ACHN (cell line): ENCODE results near the gene RAP1GAP2.
A peak's percentile ranks its signal among the peaks of the same experiment; 100 is the strongest.
"Not testable (repeated sequence)": the region's sequence is repeated elsewhere in the genome, so short reads cannot be mapped to it uniquely, and the experiment has no call there.

Experiments used
- DNase-seq: peaks from one replicate; pipeline ENCODE4 v3.0.0-alpha.2; 2015
- in situ Hi-C: cut with HindIII; loops from 2 replicates; pipeline ENCODE4 v1.10.0; 2017; ENCODE audit warnings: low sequenced_read_pairs, low pct_ligation_motif_present, low pct_unique_long_range_greater_than_20kb

RAP1GAP2 gene

DNA sequence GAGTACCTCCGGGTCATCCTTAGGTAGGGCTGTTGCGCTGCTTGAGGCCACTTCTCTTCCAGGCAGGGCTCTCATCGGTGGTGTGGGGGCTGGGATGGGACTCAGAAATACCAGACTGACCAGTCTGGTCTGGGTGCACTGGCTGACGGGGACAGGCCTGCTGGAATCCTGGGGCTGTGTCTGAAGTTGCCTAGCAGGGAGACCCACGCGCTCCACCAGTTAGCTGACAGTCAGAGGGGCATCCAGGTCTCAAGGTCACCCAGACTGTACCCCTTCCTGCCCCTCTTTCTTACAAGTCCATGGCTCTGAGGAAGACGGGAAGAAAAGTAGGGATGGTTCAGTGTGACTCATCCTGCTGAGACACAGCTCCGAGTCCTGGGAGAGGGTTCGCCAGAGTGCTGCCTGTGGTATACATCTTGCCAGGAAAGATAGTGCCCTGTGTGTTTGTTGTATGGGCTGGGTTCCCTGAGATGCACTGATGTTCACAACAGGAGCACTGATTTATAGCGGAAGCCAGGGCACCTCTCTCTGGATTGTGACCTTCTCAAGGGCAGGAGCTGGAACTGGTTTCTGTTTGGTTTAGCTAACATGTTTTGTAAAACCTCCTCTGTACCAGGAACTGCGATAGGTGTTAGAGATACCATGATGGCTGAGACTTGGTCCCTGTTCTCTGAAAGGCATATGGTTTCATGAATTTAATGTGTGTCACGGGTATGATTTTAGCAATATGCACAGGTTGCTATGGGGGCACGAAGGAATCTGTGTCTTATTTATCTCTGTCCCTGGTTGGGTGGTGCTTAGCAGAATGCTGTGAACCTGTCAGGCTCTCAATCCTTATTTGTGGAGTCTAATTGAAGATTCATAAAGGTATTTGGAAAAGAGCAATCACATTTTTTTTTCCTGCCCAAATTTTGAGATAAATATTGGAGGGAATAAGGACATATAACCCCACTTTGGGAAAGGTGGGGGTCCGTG is 169.7 kb downstream of the RAP1GAP2 start:
- peak; percentile 25 for DNase-seq
- in situ Hi-C loops = no loop called here

DNA sequence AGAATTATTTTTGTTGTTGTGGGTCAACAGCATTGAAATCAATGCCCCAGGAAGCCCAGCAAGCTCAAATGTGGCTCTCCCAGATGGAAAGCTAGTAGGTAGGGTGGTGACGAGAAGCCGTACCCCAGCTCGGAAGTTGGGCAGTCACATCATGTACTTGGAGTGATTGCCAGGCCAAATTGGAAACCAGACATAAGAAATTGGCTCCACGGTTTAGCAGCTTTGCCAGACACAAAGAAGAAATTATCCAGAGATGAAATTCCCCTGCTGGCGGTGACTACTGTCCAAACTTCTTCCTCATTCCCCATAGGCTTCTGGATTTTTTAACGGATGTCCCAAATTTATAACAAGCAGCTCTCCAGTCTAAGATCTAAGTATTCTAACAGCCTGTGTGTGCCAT is 171.3 kb downstream of the RAP1GAP2 start:
- in situ Hi-C loops = no loop called here
- no peak for DNase-seq

- DNase-seq = no peak
- in situ Hi-C loops = no loop called here
Measured at GRCh38 chr17:2971851-2972250, 175.6 kb downstream of the RAP1GAP2 start.

GRCh38 chr17:2972749-2973148 is 176.5 kb downstream of the RAP1GAP2 start:
- no peak for DNase-seq
- in situ Hi-C loops = no loop called here

DNA sequence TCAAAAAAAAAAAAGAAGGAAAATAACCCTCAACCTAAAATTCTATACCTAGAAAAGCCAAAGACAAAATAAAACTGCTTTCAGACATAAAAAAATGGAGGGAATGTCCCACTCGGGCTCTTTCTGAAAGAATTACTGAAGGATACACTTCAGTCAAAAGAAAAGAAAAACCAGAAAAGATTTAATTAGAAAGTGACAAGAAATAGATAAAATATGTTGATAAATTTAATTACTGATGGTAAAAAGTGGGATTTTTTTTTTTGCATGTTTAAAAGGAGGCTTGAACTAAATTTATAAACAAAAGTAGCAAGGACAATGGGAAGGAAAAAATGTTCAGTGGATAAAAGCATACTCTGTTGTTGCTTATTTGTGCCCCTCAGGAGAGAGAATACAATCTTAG is 178.1 kb downstream of the RAP1GAP2 start:
- DNase-seq = no peak
- in situ Hi-C loops = no loop called here

DNA sequence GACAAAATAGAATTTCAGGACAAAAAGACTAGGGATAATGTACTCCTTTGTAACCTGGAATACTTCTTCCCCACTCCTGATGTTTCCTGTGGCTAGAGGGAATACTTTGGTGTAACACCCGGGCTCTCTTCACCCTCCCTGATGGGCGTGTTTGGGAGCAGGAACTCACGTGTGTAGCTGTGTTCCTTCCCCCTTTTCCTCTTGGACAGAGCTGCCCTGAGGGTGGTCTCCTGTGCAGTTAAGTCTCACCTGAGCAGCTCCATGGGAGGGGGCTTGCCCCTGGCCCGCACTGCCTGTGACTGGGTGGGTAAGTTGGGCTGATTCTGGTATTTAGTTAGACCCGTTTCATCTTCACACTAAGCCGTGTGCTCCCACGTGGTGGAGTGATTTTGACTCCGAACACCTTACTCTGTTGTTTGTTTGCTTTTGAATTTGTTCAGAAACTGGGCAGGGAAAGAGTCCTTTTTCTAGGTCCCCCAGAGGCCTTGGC is 179.3 kb downstream of the RAP1GAP2 start:
- in situ Hi-C loops = no loop called here

GRCh38 chr17:2977157-2977556 is 180.9 kb downstream of the RAP1GAP2 start:
- no peak for DNase-seq

More for the DNA sequence above, 179.3 kb downstream of the RAP1GAP2 start:
- DNase-seq = no peak

GRCh38 chr17:2978116-2978515 is 181.9 kb downstream of the RAP1GAP2 start:
- DNase-seq = no peak
- in situ Hi-C loops = no loop called here

More at GRCh38 chr17:2977157-2977556, 180.9 kb downstream of the RAP1GAP2 start:
- in situ Hi-C loops = no loop called here

DNA sequence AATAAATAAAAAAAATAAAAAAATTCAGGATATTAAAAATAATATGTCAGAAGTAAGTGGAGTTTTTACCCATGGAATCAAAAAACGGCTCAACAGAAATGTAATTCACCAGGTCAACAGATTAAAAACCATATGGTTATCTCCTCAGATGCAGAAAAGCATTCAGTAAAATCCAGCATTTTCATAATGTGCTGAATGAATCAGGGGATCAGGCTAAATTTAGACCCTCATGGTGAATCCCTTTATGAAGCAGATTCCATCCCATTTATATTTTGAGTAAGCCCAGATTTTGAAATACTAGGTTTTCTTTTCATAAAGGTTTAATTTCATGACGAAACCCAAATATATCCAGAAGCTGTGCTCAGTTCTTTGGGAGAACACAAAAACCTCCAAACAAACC is 182.8 kb downstream of the RAP1GAP2 start:
- in situ Hi-C loops = no loop called here
- no peak for DNase-seq

- in situ Hi-C loops = no loop called here
- DNase-seq = no peak
Measured at GRCh38 chr17:2980211-2980903, 184.1 kb downstream of the RAP1GAP2 start.

DNA sequence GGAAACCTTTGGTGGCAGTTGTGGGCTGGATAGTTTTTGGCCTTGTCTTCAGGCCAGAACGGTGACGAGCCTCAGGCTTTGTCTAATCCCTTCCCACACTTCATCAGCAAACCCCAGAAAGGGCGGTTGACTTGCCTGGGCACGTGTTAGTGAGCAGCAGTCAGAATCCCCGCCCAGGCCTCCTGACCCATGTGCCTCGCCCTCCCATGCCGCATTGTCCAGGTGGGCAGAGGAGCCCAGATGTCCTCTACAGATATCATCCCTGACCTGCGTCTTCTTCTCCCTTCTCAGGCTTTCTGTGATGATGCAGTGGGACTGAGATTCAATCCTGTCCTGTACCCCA is 184.6 kb downstream of the RAP1GAP2 start:
- in situ Hi-C loops = no loop called here
- DNase-seq = no peak

DNA sequence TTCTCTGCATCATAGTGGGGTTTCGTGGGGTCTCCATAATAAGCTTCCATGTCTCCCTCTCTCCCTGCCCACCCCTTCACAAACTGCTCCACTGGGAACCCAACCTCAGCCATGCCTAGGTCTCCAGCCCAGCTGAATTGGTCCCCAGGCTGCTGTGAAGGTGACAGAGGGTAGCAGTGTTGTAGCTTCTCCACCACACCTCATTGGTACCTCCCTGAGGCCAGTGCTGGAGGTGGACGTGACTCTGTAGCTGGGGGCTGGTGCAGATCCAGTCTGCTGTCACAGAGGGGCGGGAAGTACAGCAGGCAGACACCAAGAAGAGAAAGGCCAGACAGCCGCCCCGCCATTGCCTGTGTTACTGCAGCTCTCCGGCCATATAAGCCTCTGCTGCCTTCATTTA is 185.1 kb downstream of the RAP1GAP2 start:
- no peak for DNase-seq
- in situ Hi-C loops = no loop called here

- peak; percentile 74 for DNase-seq
- in situ Hi-C loops = no loop called here
Measured at GRCh38 chr17:2982854-2983253, 186.6 kb downstream of the RAP1GAP2 start.

- in situ Hi-C loops = no loop called here
- no peak for DNase-seq
Measured at GRCh38 chr17:2983255-2983654, 187.0 kb downstream of the RAP1GAP2 start.

GRCh38 chr17:2985318-2985717 is 189.1 kb downstream of the RAP1GAP2 start:
- no peak for DNase-seq
- in situ Hi-C loops = no loop called here

GRCh38 chr17:2986925-2987324 is 190.7 kb downstream of the RAP1GAP2 start:
- in situ Hi-C loops = no loop called here
- no peak for DNase-seq

- DNase-seq, in situ Hi-C loops: not testable (repeated sequence)
Measured at GRCh38 chr17:2989396-2989795, 193.2 kb downstream of the RAP1GAP2 start.

DNA sequence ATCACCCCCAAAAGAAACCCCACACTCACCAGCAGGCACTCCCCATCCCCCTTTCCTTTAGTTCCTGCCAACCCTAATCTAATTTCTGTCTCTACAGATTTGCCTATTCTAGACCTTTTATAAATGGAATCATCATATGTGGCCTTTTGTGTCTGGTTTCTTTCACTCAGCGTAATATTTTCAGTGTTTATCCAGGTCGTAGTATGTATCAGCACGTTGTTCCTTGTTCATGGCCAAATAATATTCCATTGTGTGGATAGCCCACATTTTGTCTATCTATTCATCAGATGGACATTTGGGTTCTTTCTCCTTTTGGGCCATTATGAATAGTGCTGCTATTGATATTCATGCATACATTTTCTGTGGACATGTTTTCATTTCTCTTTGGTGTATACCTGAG is 193.6 kb downstream of the RAP1GAP2 start:
- no peak for DNase-seq
- in situ Hi-C loops = no loop called here

DNA sequence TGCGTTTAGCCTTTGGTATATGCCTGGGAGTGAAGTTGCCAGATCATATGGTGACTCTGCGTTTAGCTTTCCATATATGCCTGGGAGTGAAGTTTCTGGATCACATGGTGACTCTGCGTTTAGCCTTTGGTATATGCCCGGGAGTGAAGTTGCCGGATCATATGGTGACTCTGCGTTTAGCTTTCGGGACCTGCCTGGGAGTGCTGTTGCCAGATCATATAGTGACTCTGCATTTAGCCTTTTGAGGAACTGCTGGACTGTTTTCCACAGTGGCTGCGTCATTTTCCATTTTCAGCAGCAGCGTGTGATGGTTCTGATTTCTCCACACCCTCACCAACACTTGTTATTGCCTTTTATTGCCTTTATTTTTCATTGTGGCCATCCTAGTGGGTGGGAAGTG is 194.2 kb downstream of the RAP1GAP2 start:
- in situ Hi-C loops = no loop called here
- no peak for DNase-seq
